Measurements from ENCODE around the gene KRT84. TPM values are rescaled to one million over a fixed set of nuclear protein-coding genes. Genes with fewer than 3 reads are reported as not detected.

The KRT84 gene
- total RNA-seq, 1 experiment from 2014 or later, result not detected

DNA sequence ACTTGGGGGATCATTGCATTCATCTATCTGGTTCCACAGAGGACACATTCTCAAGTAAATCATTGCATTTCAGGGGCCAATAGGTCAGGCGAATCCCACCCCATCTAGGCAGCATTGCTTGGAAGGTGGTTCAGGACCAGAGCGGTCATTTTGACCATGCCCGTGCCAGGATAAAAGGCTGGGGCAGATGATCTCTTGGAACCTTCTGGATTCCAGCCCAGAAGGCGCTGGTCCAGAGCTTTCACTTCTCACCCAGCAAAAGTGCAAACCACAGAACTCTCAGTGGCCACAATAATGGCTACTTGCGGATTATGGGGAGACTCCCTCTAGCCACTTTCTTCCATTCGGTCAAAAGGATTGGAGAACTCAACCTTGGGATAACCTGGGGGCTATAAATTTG is 17.6 kb downstream of the KRT84 start:
- H3K4me3 Mint-ChIP-seq (ENCODE audit: unreplicated experiment), result no peak overlapping the region
- TF ChIP-seq, protein P1, sequence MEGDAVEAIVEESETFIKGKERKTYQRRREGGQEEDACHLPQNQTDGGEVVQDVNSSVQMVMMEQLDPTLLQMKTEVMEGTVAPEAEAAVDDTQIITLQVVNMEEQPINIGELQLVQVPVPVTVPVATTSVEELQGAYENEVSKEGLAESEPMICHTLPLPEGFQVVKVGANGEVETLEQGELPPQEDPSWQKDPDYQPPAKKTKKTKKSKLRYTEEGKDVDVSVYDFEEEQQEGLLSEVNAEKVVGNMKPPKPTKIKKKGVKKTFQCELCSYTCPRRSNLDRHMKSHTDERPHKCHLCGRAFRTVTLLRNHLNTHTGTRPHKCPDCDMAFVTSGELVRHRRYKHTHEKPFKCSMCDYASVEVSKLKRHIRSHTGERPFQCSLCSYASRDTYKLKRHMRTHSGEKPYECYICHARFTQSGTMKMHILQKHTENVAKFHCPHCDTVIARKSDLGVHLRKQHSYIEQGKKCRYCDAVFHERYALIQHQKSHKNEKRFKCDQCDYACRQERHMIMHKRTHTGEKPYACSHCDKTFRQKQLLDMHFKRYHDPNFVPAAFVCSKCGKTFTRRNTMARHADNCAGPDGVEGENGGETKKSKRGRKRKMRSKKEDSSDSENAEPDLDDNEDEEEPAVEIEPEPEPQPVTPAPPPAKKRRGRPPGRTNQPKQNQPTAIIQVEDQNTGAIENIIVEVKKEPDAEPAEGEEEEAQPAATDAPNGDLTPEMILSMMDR (IDR thresholded peaks at IDR 0.05; ENCODE audit: unreplicated experiment), result no peak
- no peak overlapping the region for H3K27ac Mint-ChIP-seq (ENCODE audit: low read depth, unreplicated experiment)
- DNase-seq (ENCODE audit: unreplicated experiment), result no peak
- ChIA-PET CTCF (interaction anchor here (1.1 to 8.2 kb wide), 3 partner anchors 139 to 509 kb away, joined by 7 to 174 read pairs (median 8); no protein-coding TSS in a partner anchor), POLR2A (interaction anchor here (0.6 to 1.1 kb wide), 2 partner anchors 41 to 507 kb away, joined by 3 to 4 read pairs; no protein-coding TSS in a partner anchor)
- H3K27me3 Mint-ChIP-seq (ENCODE audit: insufficient read depth, unreplicated experiment), result peaks cover 11% of the 10 kb centered on the region
- no TSS peak for BruUV-seq (replicated peaks)
- no peaks in the 10 kb centered on the region for H3K9me3 Mint-ChIP-seq (ENCODE audit: unreplicated experiment)
- H3K4me1 Mint-ChIP-seq (ENCODE audit: insufficient read depth, unreplicated experiment), result no peaks in the 10 kb centered on the region
- intact Hi-C loops (cut with micrococcal nuclease), result no loop called here
- no peaks in the 10 kb centered on the region for H3K36me3 Mint-ChIP-seq (ENCODE audit: insufficient read depth, unreplicated experiment)

DNA sequence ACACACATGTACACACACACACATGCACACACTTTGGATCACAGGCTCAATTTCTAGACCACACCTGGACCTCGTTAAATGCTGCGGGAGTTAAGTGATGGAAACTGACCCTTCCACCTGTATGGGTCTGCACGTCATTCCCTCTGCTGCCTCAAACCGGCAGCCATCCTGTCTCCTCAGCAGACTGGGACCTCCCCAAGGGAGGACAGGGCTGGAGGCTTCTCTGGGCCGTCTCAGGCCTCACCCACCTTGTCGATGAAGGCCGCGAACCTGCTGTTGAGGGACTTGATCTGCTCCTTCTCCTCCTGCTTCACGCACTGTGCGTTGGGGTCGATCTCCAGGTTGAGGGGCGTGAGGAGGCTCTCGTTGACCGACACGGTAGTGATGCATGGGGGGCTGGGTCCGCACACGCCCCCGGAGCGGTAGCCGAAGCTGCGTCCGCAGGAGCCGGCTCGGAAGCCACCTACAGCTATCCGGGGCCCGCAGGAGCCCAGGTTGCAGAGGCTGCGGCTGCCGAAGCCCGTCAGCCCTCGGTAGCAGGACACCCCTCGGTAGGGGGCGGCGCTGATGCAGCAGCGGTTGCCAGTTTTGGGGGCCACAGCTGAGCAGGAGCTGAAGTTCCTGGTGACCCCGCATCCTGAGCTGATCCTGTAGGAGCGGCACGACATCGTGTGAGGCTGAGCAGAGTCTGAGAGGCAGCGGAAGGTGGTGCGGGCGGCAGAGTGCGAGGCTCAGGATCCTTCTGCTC is 18.5 kb downstream of the KRT84 start, which contains the start of gene KRT85:
Gene KRT85, minus strand, starts transcription at position 744 of the 748 bp plus-strand sequence. Its CDS starts 76 bp downstream, at position 668.
- ChIA-PET CTCF (interaction anchor here (0.6 to 8.2 kb wide), 3 partner anchors 25 to 510 kb away, joined by 3 to 174 read pairs (median 8); no protein-coding TSS in a partner anchor), POLR2A (no interaction called here)
- no peak for DNase-seq (ENCODE audit: unreplicated experiment)
- no peaks in the 10 kb centered on the region for H3K9me3 Mint-ChIP-seq (ENCODE audit: unreplicated experiment)
- H3K4me1 Mint-ChIP-seq (ENCODE audit: insufficient read depth, unreplicated experiment), result no peaks in the 10 kb centered on the region
- peaks cover 11% of the 10 kb centered on the region for H3K27me3 Mint-ChIP-seq (ENCODE audit: insufficient read depth, unreplicated experiment)
- no TSS peak for BruUV-seq (replicated peaks)
- TF ChIP-seq, protein P1 (IDR thresholded peaks at IDR 0.05; ENCODE audit: unreplicated experiment), result no peak
- H3K4me3 Mint-ChIP-seq (ENCODE audit: unreplicated experiment), result no peak within 1 kb of the TSS
- H3K36me3 Mint-ChIP-seq (ENCODE audit: insufficient read depth, unreplicated experiment), result no peaks in the 10 kb centered on the region
- H3K27ac Mint-ChIP-seq (ENCODE audit: low read depth, unreplicated experiment), result no peak within 1 kb of the TSS
- intact Hi-C loops (cut with micrococcal nuclease), result no loop called here

DNA sequence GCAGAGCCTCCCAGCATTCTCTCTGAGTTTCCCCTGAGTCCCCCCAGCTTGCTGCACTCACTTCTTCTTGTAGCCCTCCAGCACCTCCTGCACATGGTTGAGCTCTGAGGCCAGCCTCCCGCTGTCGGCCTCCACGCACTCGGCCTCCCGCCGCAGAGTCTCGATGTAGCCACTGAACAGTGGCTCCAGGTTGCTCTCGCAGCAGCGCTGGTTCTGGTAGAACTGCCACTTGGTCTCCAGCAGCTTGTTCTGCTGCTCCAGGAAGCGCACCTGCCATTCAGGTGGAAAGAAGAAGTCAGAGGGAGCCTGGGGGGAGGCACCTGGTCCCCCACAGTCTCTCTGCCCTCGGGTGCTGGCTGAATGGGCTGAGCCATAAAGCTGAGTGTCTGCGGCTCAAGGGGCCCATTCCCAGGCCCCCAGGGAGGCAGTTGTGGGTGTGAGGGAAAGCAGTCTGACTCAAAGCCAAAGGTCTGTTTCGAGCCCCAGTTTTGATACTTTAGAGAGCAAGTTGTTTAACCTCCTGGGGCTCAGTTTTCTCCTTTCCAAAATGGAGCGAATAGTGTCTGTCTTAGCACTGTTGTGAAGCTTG is 20.5 kb downstream of the KRT84 start:
- BruUV-seq (replicated peaks), result no TSS peak
- Mint-ChIP-seq H3K4me1 (ENCODE audit: insufficient read depth, unreplicated experiment) (no peaks in the 10 kb centered on the region), H3K36me3 (ENCODE audit: insufficient read depth, unreplicated experiment) (no peaks in the 10 kb centered on the region), H3K27ac (ENCODE audit: low read depth, unreplicated experiment) (no peak overlapping the region), H3K27me3 (ENCODE audit: insufficient read depth, unreplicated experiment) (peaks cover 11% of the 10 kb centered on the region), H3K9me3 (ENCODE audit: unreplicated experiment) (no peaks in the 10 kb centered on the region), H3K4me3 (ENCODE audit: unreplicated experiment) (no peak overlapping the region)
- no peak for DNase-seq (ENCODE audit: unreplicated experiment)
- TF ChIP-seq, protein P1 (IDR thresholded peaks at IDR 0.05; ENCODE audit: unreplicated experiment), result no peak
- intact Hi-C loops (cut with micrococcal nuclease), result no loop called here
- POLR2A ChIA-PET, result interaction anchor here (0.6 kb wide), 1 partner anchor 328 kb away, joined by 3 read pairs; no protein-coding TSS in a partner anchor
- CTCF ChIA-PET, result interaction anchor here (0.9 to 1.7 kb wide), 5 partner anchors 8 to 616 kb away, joined by 3 to 6 read pairs (median 5); no protein-coding TSS in a partner anchor

- CTCF ChIA-PET, result interaction anchor here (0.6 to 1.7 kb wide), 9 partner anchors 9 to 617 kb away, joined by 3 to 6 read pairs (median 3); no protein-coding TSS in a partner anchor
- Mint-ChIP-seq H3K9me3 (ENCODE audit: unreplicated experiment) (no peaks in the 10 kb centered on the region), H3K36me3 (ENCODE audit: insufficient read depth, unreplicated experiment) (no peaks in the 10 kb centered on the region), H3K4me1 (ENCODE audit: insufficient read depth, unreplicated experiment) (no peaks in the 10 kb centered on the region), H3K27me3 (ENCODE audit: insufficient read depth, unreplicated experiment) (peaks cover 10% of the 10 kb centered on the region), H3K27ac (ENCODE audit: low read depth, unreplicated experiment) (no peak overlapping the region), H3K4me3 (ENCODE audit: unreplicated experiment) (no peak overlapping the region)
- TF ChIP-seq, protein P1 (IDR thresholded peaks at IDR 0.05; ENCODE audit: unreplicated experiment), result no peak
- no peak for DNase-seq (ENCODE audit: unreplicated experiment)
- intact Hi-C loops (cut with micrococcal nuclease), result no loop called here
- POLR2A ChIA-PET, result no interaction called here
- BruUV-seq (replicated peaks), result no TSS peak
Observed at GRCh38 chr12:52364061-52364460, 21.4 kb downstream of the KRT84 start.

All from MCF 10A (cell line).